Pancreas (tissue), 10 donors: ENCODE results near the gene IFNAR1. TPM values are rescaled to one million over a fixed set of nuclear protein-coding genes. Genes with fewer than 3 reads are reported as not detected.
A peak's percentile ranks its signal among the peaks of the same experiment; 100 is the strongest.
"Not testable (repeated sequence)": the region's sequence is repeated elsewhere in the genome, so short reads cannot be mapped to it uniquely, and the experiment has no call there.

Experiments
- ATAC-seq, 4 donors: fragments of 200-7000 bp; cut with Tn5 transposase; one replicate each; pipeline versions ENCODE4 v1.8.0 to v1.9.1; 2020; ENCODE audit warnings: mild to moderate bottlenecking in 4 of 4, moderate library complexity in 4 of 4
- DNase-seq, 6 donors: peaks; one replicate each; pipeline ENCODE4 v3.0.0-alpha.2; 2020
- FAIRE-seq: peaks from 2 replicates; lab custom pipeline; 2012; peaks lifted over from hg19 to GRCh38; lab: Jason Lieb, UNC
- H3K27ac ChIP-seq, 4 donors: fragments of 200-600 bp; sonication (generic); 1 replicate in 3 of 4; 2 replicates in 1 of 4; pipeline versions ENCODE4 v1.5.0 to v1.8.0; 2020
- H3K27me3 ChIP-seq, 4 donors: fragments of 200-600 bp; one replicate each; pipeline ENCODE4 v1.8.0; 2021
- H3K36me3 ChIP-seq, 3 donors: fragments of 200-600 bp; sonication (generic) in 1 of 3; one replicate each; pipeline versions ENCODE4 v1.5.0 to v1.8.0; 2020 to 2021
- H3K4me1 ChIP-seq, 3 donors: fragments of 200-600 bp; one replicate each; pipeline ENCODE4 v1.8.0; 2021
- H3K4me3 ChIP-seq, 4 donors: fragments of 200-600 bp; sonication (generic) in 2 of 4; one replicate each; pipeline versions ENCODE4 v1.5.0 to v1.8.0; 2020 to 2021
- H3K9me3 ChIP-seq, 4 donors: fragments of 200-600 bp; one replicate each; pipeline ENCODE4 v1.8.0; 2021
- CTCF ChIP-seq, 4 donors: fragments of 200-600 bp; sonication (generic) in 3 of 4; IDR thresholded peaks; one replicate each; pipeline versions ENCODE4 v1.5.0 to v1.8.0; 2021; ENCODE audit warnings: antibody characterized with exemption in 4 of 4
- WGBS, 2 donors: extraction: QIAGEN DNeasy Blood & Tissue Kit; methylation state at CpG; one replicate each; pipeline ENCODE4 v1.1.7; 2013; 5-methylcytosine and 5-hydroxymethylcytosine counted together
- intact Hi-C, 3 donors: fragments of 100-400 bp; cut with DNase I; formaldehyde crosslinking; loops; one replicate each; pipeline versions ENCODE4 v1.11.1 to v1.14.2; 2022
- polyA plus RNA-seq, 2 donors: library from polyadenylated mRNA; stranded (reverse); fragments of 200-250 nt; gene quantifications; one replicate each; pipeline ENCODE4 v1.2.3, GENCODE V29; 2013
- total RNA-seq, 6 donors: library from RNA; stranded (reverse); fragmentation: NEBNext Ultra II Directional in 4 of 6; extraction: Animal tissue kit (Norgen Biotek cat#: 25700) in 4 of 6; gene quantifications; one replicate each; pipeline versions ENCODE4 v1.2.1 to v1.2.4, GENCODE V29; 2021 to 2023
- donor health status: healthy with polysubstance abuse.
- donor health status: DM: no; HTN: no; CAD: no; lungs with moderate emphysema.
- donor health status: DM: no; HTN: no; CAD: no.
- donor health status: control.
- donor health status: control.
- donor health status: Bipolar disorder and iron deficiency.
- donor health status: DM: yes; HTN: yes; CAD: no.
- donor health status: DM: no; HTN: no; CAD: no.
- donor health status: DM: no; HTN: no; CAD: no.
- donor health status: DM: yes; HTN: yes; CAD: no.

IFNAR1 gene
- total and polyA plus RNA-seq, 8 donors = 7.5 to 48.5 (median 23.1) TPM

GRCh38 chr21:33362044-33362555, 37.3 kb downstream of the IFNAR1 start:
- Histone ChIP-seq H3K27ac (peak overlapping the region in 2 of 4 donors; percentile 43 to 45), H3K36me3 (no peaks in the 10 kb centered on the region), H3K27me3 (no peaks in the 10 kb centered on the region), H3K9me3 (no peaks in the 10 kb centered on the region), H3K4me1 (peaks cover 0 to 17% (median 4%) of the 10 kb centered on the region in 3 donors), H3K4me3 (no peak overlapping the region)
- DNase-seq (no peak), ATAC-seq (peak; percentile 25 to 56 (median 38)), FAIRE-seq (no peak)
- no peak for TF ChIP-seq CTCF (IDR thresholded peaks at IDR 0.05)
- WGBS, 2 donors = 39 to 42% methylated on average over 12 of the region's 12 CpGs
- intact Hi-C loops = no loop called here

GRCh38 chr21:33363911-33364609, 39.3 kb downstream of the IFNAR1 start:
- H3K9me3 ChIP-seq, intact Hi-C loops, H3K36me3 ChIP-seq, DNase-seq, H3K4me3 ChIP-seq, FAIRE-seq, H3K27me3 ChIP-seq: not testable (repeated sequence)
- H3K27ac ChIP-seq = peak overlapping the region in 2 of 4 donors; percentile 28 to 42
- H3K4me1 ChIP-seq = peaks cover 0 to 17% (median 4%) of the 10 kb centered on the region in 3 donors
- 57 to 63% methylated on average over 10 of the region's 10 CpGs for WGBS, 2 donors
- peak in 2 of 4 donors; percentile 15 to 40 for ATAC-seq

GRCh38 chr21:33364830-33365229, 40.1 kb downstream of the IFNAR1 start:
- H3K9me3 ChIP-seq = no peaks in the 10 kb centered on the region
- H3K36me3 ChIP-seq = no peaks in the 10 kb centered on the region
- no peak for FAIRE-seq
- intact Hi-C loops = no loop called here
- no peaks in the 10 kb centered on the region for H3K27me3 ChIP-seq
- TF ChIP-seq CTCF (IDR thresholded peaks at IDR 0.05) = no peak
- WGBS, 2 donors = 68 to 79% methylated on average over 5 of the region's 5 CpGs
- DNase-seq = no peak
- H3K4me1 ChIP-seq = peaks cover 0 to 17% (median 4%) of the 10 kb centered on the region in 3 donors
- no peak overlapping the region for H3K4me3 ChIP-seq
- no peak for ATAC-seq
- H3K27ac ChIP-seq = no peak overlapping the region

GRCh38 chr21:33367309-33367973, 42.7 kb downstream of the IFNAR1 start:
- no peaks in the 10 kb centered on the region for H3K4me1 ChIP-seq
- DNase-seq (no peak), FAIRE-seq (no peak), ATAC-seq (no peak)
- H3K36me3 ChIP-seq = no peaks in the 10 kb centered on the region
- H3K27me3 ChIP-seq = no peaks in the 10 kb centered on the region
- TF ChIP-seq CTCF (IDR thresholded peaks at IDR 0.05) = no peak
- no peaks in the 10 kb centered on the region for H3K9me3 ChIP-seq
- intact Hi-C loops = no loop called here
- WGBS, 2 donors = 84 to 87% methylated on average over 7 of the region's 7 CpGs
- H3K4me3 ChIP-seq = no peak overlapping the region
- no peak overlapping the region for H3K27ac ChIP-seq

GRCh38 chr21:33368124-33368523, 43.4 kb downstream of the IFNAR1 start:
- no peak for DNase-seq
- no peaks in the 10 kb centered on the region for H3K27me3 ChIP-seq
- intact Hi-C loops = no loop called here
- no peaks in the 10 kb centered on the region for H3K9me3 ChIP-seq
- no peak for ATAC-seq
- H3K4me3 ChIP-seq = no peak overlapping the region
- 75 to 77% methylated on average over 4 of the region's 4 CpGs for WGBS, 2 donors
- no peak for FAIRE-seq
- H3K4me1 ChIP-seq = no peaks in the 10 kb centered on the region
- no peak for TF ChIP-seq CTCF (IDR thresholded peaks at IDR 0.05)
- no peaks in the 10 kb centered on the region for H3K36me3 ChIP-seq
- no peak overlapping the region for H3K27ac ChIP-seq
